ENCODE data around the gene AOPEP. TPM values are rescaled to one million over a fixed set of nuclear protein-coding genes. Genes with fewer than 3 reads are reported as not detected.
A peak's percentile ranks its signal among the peaks of the same experiment; 100 is the strongest.

AOPEP gene
- total RNA-seq, 4 donors from 2014 or later = 305 to 458 (median 419) TPM

- no peak for DNase-seq (ENCODE audit: extremely low spot score)
- WGBS = 94% methylated on average over 3 of the region's 3 CpGs
- no peak for TF ChIP-seq POLR2AphosphoS5 (IDR thresholded peaks at IDR 0.05)
- Histone ChIP-seq H3K27ac (replicated peaks in 1 of 4) (no peak overlapping the region), H3K4me3 (no peak overlapping the region), H3K36me3 (no peaks in the 10 kb centered on the region), H3K27me3 (no peaks in the 10 kb centered on the region), H3K4me1 (peaks cover 9 to 16% (median 12%) of the 10 kb centered on the region in 4 donors), H3K9me3 (no peaks in the 10 kb centered on the region)
- intact Hi-C loops (cut with DNase I) = loop anchor here (10.0 kb wide), 1 partner anchor 298 kb away; no protein-coding TSS in a partner anchor
Observed at GRCh38 chr9:94786586-94786985, 60.1 kb downstream of the AOPEP start.

GRCh38 chr9:94787266-94787665, 60.8 kb downstream of the AOPEP start:
- no peaks in the 10 kb centered on the region for H3K27me3 ChIP-seq
- H3K4me3 ChIP-seq = no peak overlapping the region
- H3K9me3 ChIP-seq = no peaks in the 10 kb centered on the region
- TF ChIP-seq CTCF (IDR thresholded peaks at IDR 0.05) (no peak), POLR2AphosphoS5 (IDR thresholded peaks at IDR 0.05) (no peak), POLR2A (IDR thresholded peaks at IDR 0.05; ENCODE audit: low read depth) (no peak), EP300 (IDR thresholded peaks at IDR 0.05) (no peak)
- DNase-seq (ENCODE audit: extremely low spot score) = no peak
- H3K36me3 ChIP-seq = no peaks in the 10 kb centered on the region
- no peak overlapping the region for H3K27ac ChIP-seq (replicated peaks in 1 of 4)
- WGBS = 87% methylated on average over 6 of the region's 6 CpGs
- peaks cover 9 to 14% (median 11%) of the 10 kb centered on the region in 4 donors for H3K4me1 ChIP-seq
- intact Hi-C loops (cut with DNase I) = loop anchor here (10.0 kb wide), 1 partner anchor 298 kb away; no protein-coding TSS in a partner anchor

GRCh38 chr9:94788570-94789105, 62.1 kb downstream of the AOPEP start:
- TF ChIP-seq POLR2A (IDR thresholded peaks at IDR 0.05; ENCODE audit: low read depth) = no peak
- no peak for TF ChIP-seq CTCF (IDR thresholded peaks at IDR 0.05)
- TF ChIP-seq POLR2AphosphoS5 (IDR thresholded peaks at IDR 0.05) = no peak
- no peak for TF ChIP-seq EP300 (IDR thresholded peaks at IDR 0.05)
- no peak overlapping the region for H3K4me3 ChIP-seq
- peaks cover 0 to 4% (median 1%) of the 10 kb centered on the region in 4 donors for H3K4me1 ChIP-seq
- H3K27me3 ChIP-seq = no peaks in the 10 kb centered on the region
- no peaks in the 10 kb centered on the region for H3K9me3 ChIP-seq
- H3K36me3 ChIP-seq = peaks cover 0 to 9% (median 0%) of the 10 kb centered on the region in 4 donors
- intact Hi-C loops (cut with DNase I) = loop anchor here (10.0 kb wide), 1 partner anchor 296 kb away; no protein-coding TSS in a partner anchor
- no peak overlapping the region for H3K27ac ChIP-seq (replicated peaks in 1 of 4)
- no peak for DNase-seq (ENCODE audit: extremely low spot score)

GRCh38 chr9:94791435-94791834, 64.9 kb downstream of the AOPEP start:
- 100% methylated on average over 4 of the region's 4 CpGs for WGBS
- TF ChIP-seq CTCF (IDR thresholded peaks at IDR 0.05) (no peak), POLR2A (IDR thresholded peaks at IDR 0.05; ENCODE audit: low read depth) (no peak), EP300 (IDR thresholded peaks at IDR 0.05) (no peak), POLR2AphosphoS5 (IDR thresholded peaks at IDR 0.05) (no peak)

GRCh38 chr9:94792511-94792910, 66.0 kb downstream of the AOPEP start:
- no peaks in the 10 kb centered on the region for H3K27me3 ChIP-seq
- no peak for DNase-seq (ENCODE audit: extremely low spot score)
- H3K4me3 ChIP-seq = no peak overlapping the region
- no peaks in the 10 kb centered on the region for H3K9me3 ChIP-seq
- peaks cover 0 to 4% (median 0%) of the 10 kb centered on the region in 4 donors for H3K4me1 ChIP-seq
- TF ChIP-seq EP300 (IDR thresholded peaks at IDR 0.05) (no peak), CTCF (IDR thresholded peaks at IDR 0.05) (no peak), POLR2A (IDR thresholded peaks at IDR 0.05; ENCODE audit: low read depth) (no peak), POLR2AphosphoS5 (IDR thresholded peaks at IDR 0.05) (no peak)
- H3K36me3 ChIP-seq = peaks cover 0 to 16% (median 0%) of the 10 kb centered on the region in 4 donors
- intact Hi-C loops (cut with DNase I) = no loop called here
- WGBS = 90% methylated on average over 5 of the region's 5 CpGs
- peak overlapping the region in 1 of 4 donors; percentile 18 for H3K27ac ChIP-seq (replicated peaks in 1 of 4)

More at GRCh38 chr9:94791435-94791834, 64.9 kb downstream of the AOPEP start:
- DNase-seq (ENCODE audit: extremely low spot score) = no peak
- intact Hi-C loops (cut with DNase I) = no loop called here
- H3K27me3 ChIP-seq = no peaks in the 10 kb centered on the region
- no peak overlapping the region for H3K4me3 ChIP-seq
- H3K4me1 ChIP-seq = peaks cover 0 to 4% (median 0%) of the 10 kb centered on the region in 4 donors
- peaks cover 0 to 16% (median 0%) of the 10 kb centered on the region in 4 donors for H3K36me3 ChIP-seq
- H3K27ac ChIP-seq (replicated peaks in 1 of 4) = no peak overlapping the region
- H3K9me3 ChIP-seq = no peaks in the 10 kb centered on the region

Data from esophagus muscularis mucosa (tissue), 4 donors.